ENCODE results near the gene SHROOM3. TPM values are rescaled to one million over a fixed set of nuclear protein-coding genes. Genes with fewer than 3 reads are reported as not detected.

The SHROOM3 gene
- total and polyA plus RNA-seq, 4 donors: 14.4 to 75.1 (median 47.3) TPM

DNA sequence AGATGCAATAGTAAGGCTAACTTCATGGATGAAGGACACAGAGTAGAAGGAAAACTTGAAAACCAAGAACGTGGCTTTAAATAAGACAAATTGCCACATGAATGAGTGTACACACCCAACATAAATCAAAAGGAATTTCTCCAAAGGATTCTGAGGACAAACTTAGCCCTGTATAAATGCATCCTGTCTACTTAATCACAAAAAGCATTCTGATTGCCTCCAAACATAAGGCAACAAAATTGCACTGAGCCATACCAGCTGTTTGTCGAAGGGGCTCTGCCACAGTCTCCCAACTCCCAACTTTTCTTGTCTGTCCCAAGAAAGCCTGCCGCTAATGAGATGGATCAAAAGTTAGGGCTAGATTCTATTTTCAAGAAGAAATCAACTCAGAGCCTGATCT is 268.6 kb downstream of the SHROOM3 start:
- Histone ChIP-seq H3K4me1 (ENCODE audit: control insufficient read depth in 5 of 5, insufficient read depth in 5 of 5, low read length in 5 of 5) (peaks cover 6 to 20% (median 9%) of the 10 kb centered on the region in 5 donors), H3K36me3 (ENCODE audit: control insufficient read depth in 4 of 4, insufficient read depth in 4 of 4, low read length in 4 of 4) (no peaks in the 10 kb centered on the region), H3K27ac (ENCODE audit: low read depth in 1 of 2, low read length in 1 of 2) (peak overlapping the region in 1 of 2 donors; percentile 35), H3K27me3 (ENCODE audit: control insufficient read depth in 3 of 3, insufficient read depth in 3 of 3, low read length in 2 of 3) (no peaks in the 10 kb centered on the region), H3K9ac (ENCODE audit: insufficient read depth in 1 of 2, low read length in 2 of 2) (no peak overlapping the region), H3K4me3 (no peak overlapping the region), H3K9me3 (ENCODE audit: control insufficient read depth in 4 of 4, insufficient read depth in 3 of 4, low read length in 3 of 4) (no peaks in the 10 kb centered on the region)
- WGBS, 2 donors: 60 to 75% methylated on average over 3 of the region's 3 CpGs
- TF ChIP-seq, protein P1, sequence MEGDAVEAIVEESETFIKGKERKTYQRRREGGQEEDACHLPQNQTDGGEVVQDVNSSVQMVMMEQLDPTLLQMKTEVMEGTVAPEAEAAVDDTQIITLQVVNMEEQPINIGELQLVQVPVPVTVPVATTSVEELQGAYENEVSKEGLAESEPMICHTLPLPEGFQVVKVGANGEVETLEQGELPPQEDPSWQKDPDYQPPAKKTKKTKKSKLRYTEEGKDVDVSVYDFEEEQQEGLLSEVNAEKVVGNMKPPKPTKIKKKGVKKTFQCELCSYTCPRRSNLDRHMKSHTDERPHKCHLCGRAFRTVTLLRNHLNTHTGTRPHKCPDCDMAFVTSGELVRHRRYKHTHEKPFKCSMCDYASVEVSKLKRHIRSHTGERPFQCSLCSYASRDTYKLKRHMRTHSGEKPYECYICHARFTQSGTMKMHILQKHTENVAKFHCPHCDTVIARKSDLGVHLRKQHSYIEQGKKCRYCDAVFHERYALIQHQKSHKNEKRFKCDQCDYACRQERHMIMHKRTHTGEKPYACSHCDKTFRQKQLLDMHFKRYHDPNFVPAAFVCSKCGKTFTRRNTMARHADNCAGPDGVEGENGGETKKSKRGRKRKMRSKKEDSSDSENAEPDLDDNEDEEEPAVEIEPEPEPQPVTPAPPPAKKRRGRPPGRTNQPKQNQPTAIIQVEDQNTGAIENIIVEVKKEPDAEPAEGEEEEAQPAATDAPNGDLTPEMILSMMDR (IDR thresholded peaks at IDR 0.05; ENCODE audit: control extremely low read depth, extremely low read depth): no peak
- DNase-seq (peak in 1 of 3 donors; percentile 44), ATAC-seq (ENCODE audit: insufficient read depth, low FRiP score) (no peak)

DNA sequence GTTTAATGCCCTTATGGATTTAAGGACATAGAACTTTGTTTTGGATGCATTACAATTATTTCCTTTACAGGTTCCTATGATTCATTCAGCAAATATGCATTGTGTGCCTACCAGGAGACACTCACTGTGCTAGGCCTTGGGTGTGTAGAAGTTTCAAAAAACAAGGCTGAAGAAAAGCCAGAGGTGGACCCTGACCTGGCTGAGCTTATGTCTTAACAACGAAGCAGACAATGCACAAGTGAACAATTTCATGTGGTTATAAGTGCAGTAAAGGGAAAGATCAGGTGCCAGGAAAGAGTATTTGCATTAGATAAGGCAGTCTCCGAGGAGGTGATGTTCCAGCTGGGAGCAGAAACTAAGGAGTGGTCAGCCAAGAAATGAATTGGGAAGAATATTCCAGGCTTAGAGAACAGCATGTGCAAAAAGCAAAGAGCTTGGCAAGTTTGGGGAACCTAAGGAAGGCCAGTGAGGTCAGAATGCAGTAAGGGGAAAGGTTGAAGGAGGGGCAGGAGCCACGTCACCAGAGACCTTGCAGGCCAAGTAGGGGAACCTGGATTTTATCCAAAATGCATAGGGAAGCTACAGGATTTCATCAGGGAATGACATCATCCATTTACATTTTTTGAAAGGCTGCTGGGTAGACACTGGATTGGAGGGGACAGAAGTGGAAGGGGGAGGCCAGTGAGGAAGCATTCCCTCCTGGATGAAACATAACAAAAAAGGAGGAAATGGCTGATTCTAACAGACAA is 269.3 kb downstream of the SHROOM3 start:
- WGBS, 2 donors: 42 to 70% methylated on average over 3 of the region's 3 CpGs
- Histone ChIP-seq H3K27ac (ENCODE audit: low read depth in 1 of 2, low read length in 1 of 2) (peak overlapping the region in 1 of 2 donors; percentile 61), H3K9ac (ENCODE audit: insufficient read depth in 1 of 2, low read length in 2 of 2) (no peak overlapping the region), H3K4me1 (ENCODE audit: control insufficient read depth in 5 of 5, insufficient read depth in 5 of 5, low read length in 5 of 5) (peaks cover 6 to 20% (median 10%) of the 10 kb centered on the region in 5 donors), H3K9me3 (ENCODE audit: control insufficient read depth in 4 of 4, insufficient read depth in 3 of 4, low read length in 3 of 4) (no peaks in the 10 kb centered on the region), H3K36me3 (ENCODE audit: control insufficient read depth in 4 of 4, insufficient read depth in 4 of 4, low read length in 4 of 4) (no peaks in the 10 kb centered on the region), H3K4me3 (no peak overlapping the region), H3K27me3 (ENCODE audit: control insufficient read depth in 3 of 3, insufficient read depth in 3 of 3, low read length in 2 of 3) (no peaks in the 10 kb centered on the region)
- ATAC-seq (ENCODE audit: insufficient read depth, low FRiP score) (peak; percentile 55), DNase-seq (peak in 1 of 3 donors; percentile 57)
- TF ChIP-seq, protein P1 (IDR thresholded peaks at IDR 0.05; ENCODE audit: control extremely low read depth, extremely low read depth): no peak

DNA sequence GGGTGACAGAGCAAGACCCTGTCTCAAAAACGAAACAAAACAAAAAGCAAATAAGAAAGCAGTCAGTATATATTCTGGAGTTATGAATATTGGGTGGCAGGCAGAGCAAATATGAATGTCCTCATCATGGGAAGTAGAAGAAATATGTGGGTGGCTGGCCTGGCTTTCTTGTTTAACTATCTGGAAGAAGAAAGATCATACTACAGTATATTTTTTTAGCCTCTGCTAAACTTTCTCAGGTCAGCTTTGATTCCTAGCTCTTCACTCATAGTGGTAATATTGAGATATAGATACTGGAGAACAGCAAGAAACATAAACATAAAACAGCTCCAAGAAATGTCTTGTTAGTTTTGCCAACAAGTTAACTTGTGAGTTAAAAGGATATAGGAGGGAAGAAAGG is 270.4 kb downstream of the SHROOM3 start:
- Histone ChIP-seq H3K9ac (ENCODE audit: insufficient read depth in 1 of 2, low read length in 2 of 2) (no peak overlapping the region), H3K27me3 (ENCODE audit: control insufficient read depth in 3 of 3, insufficient read depth in 3 of 3, low read length in 2 of 3) (no peaks in the 10 kb centered on the region), H3K9me3 (ENCODE audit: control insufficient read depth in 4 of 4, insufficient read depth in 3 of 4, low read length in 3 of 4) (no peaks in the 10 kb centered on the region), H3K4me1 (ENCODE audit: control insufficient read depth in 5 of 5, insufficient read depth in 5 of 5, low read length in 5 of 5) (peaks cover 6 to 20% (median 12%) of the 10 kb centered on the region in 5 donors), H3K4me3 (no peak overlapping the region), H3K27ac (ENCODE audit: low read depth in 1 of 2, low read length in 1 of 2) (no peak overlapping the region), H3K36me3 (ENCODE audit: control insufficient read depth in 4 of 4, insufficient read depth in 4 of 4, low read length in 4 of 4) (no peaks in the 10 kb centered on the region)
- no peak for ATAC-seq (ENCODE audit: insufficient read depth, low FRiP score)
- 72 to 83% methylated on average over 1 of the region's 1 CpG for WGBS, 2 donors
- DNase-seq: peak in 1 of 3 donors; percentile 48
- TF ChIP-seq, protein P1 (IDR thresholded peaks at IDR 0.05; ENCODE audit: control extremely low read depth, extremely low read depth): no peak
